GM18909 (cell line): ENCODE measurements around the gene DUOXA1.
A peak's percentile ranks its signal among the peaks of the same experiment; 100 is the strongest.

ENCODE experiments used
- ATAC-seq: cut with Tn5 transposase; IDR thresholded peaks from one replicate; pipeline ENCODE4 v1.9.1; 2021; ENCODE audit warnings: mild to moderate bottlenecking; ENCODE audit not compliant: unreplicated experiment, poor library complexity

DUOXA1 gene

GRCh38 chr15:45129651-45130129, at the start of gene DUOXA1, which contains the start of gene DUOX1:
Gene DUOXA1, minus strand, starts transcription at chr15:45129879. Its CDS starts 6,865 bp downstream, at chr15:45123014.
Gene DUOX1, plus strand, starts transcription at chr15:45129994. Its CDS starts 1,973 bp downstream, at chr15:45131967.
- ATAC-seq = no peak

GRCh38 chr15:45177285-45177684, 47.6 kb upstream of the DUOXA1 start:
- ATAC-seq = no peak

GRCh38 chr15:45174577-45174976, 44.9 kb upstream of the DUOXA1 start:
- ATAC-seq = no peak

GRCh38 chr15:45174069-45174468, 44.4 kb upstream of the DUOXA1 start:
- ATAC-seq = no peak

- no peak for ATAC-seq
These were observed 42.2 kb upstream of the DUOXA1 start for GRCh38 chr15:45171912-45172311.

- ATAC-seq = no peak
These were observed 40.2 kb upstream of the DUOXA1 start for GRCh38 chr15:45169608-45170480.

- no peak for ATAC-seq
These were observed 39.3 kb upstream of the DUOXA1 start for GRCh38 chr15:45168751-45169551.

- no peak for ATAC-seq
These were observed 38.6 kb upstream of the DUOXA1 start for GRCh38 chr15:45168286-45168685.

- ATAC-seq = no peak
These were observed 38.0 kb upstream of the DUOXA1 start for GRCh38 chr15:45167631-45168205.

- ATAC-seq = peak; percentile 96
These were observed 37.4 kb upstream of the DUOXA1 start for GRCh38 chr15:45166834-45167630.

- no peak for ATAC-seq
These were observed 35.9 kb upstream of the DUOXA1 start for GRCh38 chr15:45165536-45165935.

GRCh38 chr15:45164914-45165313, 35.2 kb upstream of the DUOXA1 start:
- no peak for ATAC-seq

- ATAC-seq = no peak
These were observed 33.8 kb upstream of the DUOXA1 start for GRCh38 chr15:45163508-45163856.

GRCh38 chr15:45162771-45163507, 33.3 kb upstream of the DUOXA1 start:
- ATAC-seq = peak; percentile 52

GRCh38 chr15:45161666-45162065, 32.0 kb upstream of the DUOXA1 start:
- ATAC-seq = no peak

- no peak for ATAC-seq
These were observed 28.3 kb upstream of the DUOXA1 start for GRCh38 chr15:45157974-45158373.

- no peak for ATAC-seq
These were observed 27.2 kb upstream of the DUOXA1 start for GRCh38 chr15:45156744-45157455.

GRCh38 chr15:45155739-45156138, 26.1 kb upstream of the DUOXA1 start:
- ATAC-seq = no peak
